ENCODE measurements around the gene SLC6A18.

GRCh38 chr5:1217596-1218206 is 7.5 kb upstream of the SLC6A18 start:
- TF ChIP-seq, protein P1, sequence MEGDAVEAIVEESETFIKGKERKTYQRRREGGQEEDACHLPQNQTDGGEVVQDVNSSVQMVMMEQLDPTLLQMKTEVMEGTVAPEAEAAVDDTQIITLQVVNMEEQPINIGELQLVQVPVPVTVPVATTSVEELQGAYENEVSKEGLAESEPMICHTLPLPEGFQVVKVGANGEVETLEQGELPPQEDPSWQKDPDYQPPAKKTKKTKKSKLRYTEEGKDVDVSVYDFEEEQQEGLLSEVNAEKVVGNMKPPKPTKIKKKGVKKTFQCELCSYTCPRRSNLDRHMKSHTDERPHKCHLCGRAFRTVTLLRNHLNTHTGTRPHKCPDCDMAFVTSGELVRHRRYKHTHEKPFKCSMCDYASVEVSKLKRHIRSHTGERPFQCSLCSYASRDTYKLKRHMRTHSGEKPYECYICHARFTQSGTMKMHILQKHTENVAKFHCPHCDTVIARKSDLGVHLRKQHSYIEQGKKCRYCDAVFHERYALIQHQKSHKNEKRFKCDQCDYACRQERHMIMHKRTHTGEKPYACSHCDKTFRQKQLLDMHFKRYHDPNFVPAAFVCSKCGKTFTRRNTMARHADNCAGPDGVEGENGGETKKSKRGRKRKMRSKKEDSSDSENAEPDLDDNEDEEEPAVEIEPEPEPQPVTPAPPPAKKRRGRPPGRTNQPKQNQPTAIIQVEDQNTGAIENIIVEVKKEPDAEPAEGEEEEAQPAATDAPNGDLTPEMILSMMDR (conservative IDR thresholded peaks at IDR 0.05; ENCODE audit: low read depth, low read length), result no peak
- TF ChIP-seq POLR2A (IDR thresholded peaks at IDR 0.05; ENCODE audit: low read depth, low read length), result no peak
- TF ChIP-seq MXI1 (IDR thresholded peaks at IDR 0.05; ENCODE audit: borderline replicate concordance, low read depth, low read length), result no peak
- TF ChIP-seq RAD21 (IDR thresholded peaks at IDR 0.05; ENCODE audit: low read length), result no peak
- TF ChIP-seq NFE2L2 (IDR thresholded peaks at IDR 0.05; ENCODE audit: low read depth, low read length), result no peak
- TF ChIP-seq, protein P2, sequence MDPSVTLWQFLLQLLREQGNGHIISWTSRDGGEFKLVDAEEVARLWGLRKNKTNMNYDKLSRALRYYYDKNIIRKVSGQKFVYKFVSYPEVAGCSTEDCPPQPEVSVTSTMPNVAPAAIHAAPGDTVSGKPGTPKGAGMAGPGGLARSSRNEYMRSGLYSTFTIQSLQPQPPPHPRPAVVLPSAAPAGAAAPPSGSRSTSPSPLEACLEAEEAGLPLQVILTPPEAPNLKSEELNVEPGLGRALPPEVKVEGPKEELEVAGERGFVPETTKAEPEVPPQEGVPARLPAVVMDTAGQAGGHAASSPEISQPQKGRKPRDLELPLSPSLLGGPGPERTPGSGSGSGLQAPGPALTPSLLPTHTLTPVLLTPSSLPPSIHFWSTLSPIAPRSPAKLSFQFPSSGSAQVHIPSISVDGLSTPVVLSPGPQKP (IDR thresholded peaks at IDR 0.05; ENCODE audit: borderline replicate concordance, low read depth, low read length), result no peak
- TF ChIP-seq CEBPB (IDR thresholded peaks at IDR 0.05; ENCODE audit: low read depth, low read length), result no peak
- no peak for TF ChIP-seq USF2 (IDR thresholded peaks at IDR 0.05; ENCODE audit: low read depth, low read length)
- no peak for TF ChIP-seq MAFK (IDR thresholded peaks at IDR 0.05; ENCODE audit: low read depth, low read length)
- TF ChIP-seq FOS (IDR thresholded peaks at IDR 0.05; ENCODE audit: low read depth, low read length), result no peak
- no peak for TF ChIP-seq RCOR1 (IDR thresholded peaks at IDR 0.05; ENCODE audit: insufficient replicate concordance, low read length)
